HCT116 (cell line): ENCODE data around the gene ANO4.

ENCODE experiments used
- CEBPB ChIP-seq: IDR thresholded peaks from 2 replicates; pipeline ENCODE4 v1.6.1; 2012; ENCODE audit warnings: low read depth
- CTCF ChIP-seq, 3 experiments: fragments of 200-600 bp in 1 of 3; sonication (generic) in 1 of 3; IDR thresholded peaks in 2 of 3; conservative IDR thresholded peaks in 1 of 3; 2 replicates each; pipeline ENCODE4 v1.5.1; 2012 to 2017; ENCODE audit warnings: low read depth in 2 of 3, low read length in 2 of 3, antibody characterized with exemption in 1 of 3, borderline replicate concordance in 1 of 3, control low read depth in 1 of 3, mild to moderate bottlenecking in 1 of 3, mixed read lengths in 1 of 3, mixed run types in 1 of 3, moderate library complexity in 1 of 3; ENCODE audit not compliant: insufficient read depth in 1 of 3
- EGR1 ChIP-seq: IDR thresholded peaks from 2 replicates; pipeline ENCODE4 v1.6.1; 2012; ENCODE audit warnings: low read depth
- EZH2 ChIP-seq: fragments of 200-600 bp; sonication (generic); IDR thresholded peaks from 2 replicates; pipeline ENCODE4 v1.6.1; 2017; ENCODE audit warnings: antibody characterized with exemption, mixed run types
- POLR2A ChIP-seq: IDR thresholded peaks from 2 replicates; pipeline ENCODE4 v1.7.0; 2011; ENCODE audit warnings: borderline replicate concordance; ENCODE audit not compliant: insufficient read depth, insufficient read length; ENCODE audit errors: extremely low read depth
- POLR2AphosphoS5 ChIP-seq: IDR thresholded peaks from 2 replicates; pipeline ENCODE4 v1.6.1; 2011; ENCODE audit warnings: mild to moderate bottlenecking, low read depth, low read length, moderate library complexity
- TCF7L2 ChIP-seq: IDR thresholded peaks from 2 replicates; pipeline ENCODE4 v1.7.0; 2011; ENCODE audit warnings: borderline replicate concordance, inconsistent platforms; ENCODE audit not compliant: insufficient read depth, insufficient read length; ENCODE audit errors: extremely low read depth
- YY1 ChIP-seq: IDR thresholded peaks from 2 replicates; pipeline ENCODE4 v1.6.1; 2011; ENCODE audit warnings: low read length, low read depth, moderate library complexity, mild to moderate bottlenecking; ENCODE audit not compliant: insufficient replicate concordance; ENCODE audit errors: extremely low read depth
- ZFX ChIP-seq: fragments of 450-650 bp; IDR thresholded peaks from 2 replicates; pipeline ENCODE4 v1.6.1; 2017

- no peak for TF ChIP-seq POLR2A
- no peak for TF ChIP-seq CTCF (IDR thresholded peaks at IDR 0.05 in 2 of 3, conservative IDR thresholded peaks at IDR 0.05 in 1 of 3; ENCODE audit: borderline replicate concordance in 1 of 3, insufficient read depth in 1 of 3, low read depth in 2 of 3, low read length in 2 of 3)
- no peak for TF ChIP-seq EGR1
- no peak for TF ChIP-seq EZH2
- TF ChIP-seq POLR2AphosphoS5, result no peak
- TF ChIP-seq YY1, result no peak
- no peak for TF ChIP-seq CEBPB
- TF ChIP-seq TCF7L2, result no peak
- no peak for TF ChIP-seq ZFX
These were observed 106.2 kb downstream of the ANO4 start for GRCh38 chr12:100900808-100901207.
